GM21423 (cell line): Measurements from ENCODE around the gene CACNA1F.

Experiments
- ATAC-seq: cut with Tn5 transposase; IDR thresholded peaks from one replicate; pipeline ENCODE4 v1.9.1; 2021; ENCODE audit warnings: mild to moderate bottlenecking, moderate library complexity; ENCODE audit not compliant: unreplicated experiment

The CACNA1F gene

DNA sequence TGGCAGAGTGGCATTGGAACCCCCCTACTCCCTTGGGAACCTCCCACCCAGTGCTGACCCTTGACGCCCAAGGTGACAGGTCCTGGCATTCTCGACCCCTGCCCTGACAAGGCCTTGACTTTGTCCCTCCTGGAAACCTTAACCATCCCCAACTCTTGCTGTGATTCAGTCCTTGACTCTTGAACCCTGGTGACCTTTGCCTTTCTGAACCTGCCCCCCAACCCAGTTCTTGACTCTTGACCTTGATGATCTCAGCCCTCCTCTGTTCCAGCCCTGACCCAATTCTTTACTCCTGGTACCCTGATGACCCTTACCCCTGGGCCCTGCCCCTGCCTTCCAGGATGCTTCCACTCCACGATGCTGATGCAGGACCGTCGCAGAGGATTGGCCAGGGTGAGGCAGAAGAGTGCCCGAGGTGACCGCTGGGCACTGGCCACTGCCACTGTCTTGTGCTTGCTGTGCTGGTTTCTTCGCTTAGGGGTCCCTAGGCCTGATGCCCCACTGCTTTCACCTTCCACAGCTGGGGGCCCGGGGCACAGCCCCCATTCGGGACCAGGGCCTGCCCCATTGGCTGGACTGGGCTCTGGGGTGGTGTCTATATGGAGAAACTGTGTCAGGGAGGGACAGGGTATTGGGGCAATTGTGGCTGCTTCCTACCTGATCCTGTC is 1.7 kb downstream of the CACNA1F start:
- no peak for ATAC-seq

DNA sequence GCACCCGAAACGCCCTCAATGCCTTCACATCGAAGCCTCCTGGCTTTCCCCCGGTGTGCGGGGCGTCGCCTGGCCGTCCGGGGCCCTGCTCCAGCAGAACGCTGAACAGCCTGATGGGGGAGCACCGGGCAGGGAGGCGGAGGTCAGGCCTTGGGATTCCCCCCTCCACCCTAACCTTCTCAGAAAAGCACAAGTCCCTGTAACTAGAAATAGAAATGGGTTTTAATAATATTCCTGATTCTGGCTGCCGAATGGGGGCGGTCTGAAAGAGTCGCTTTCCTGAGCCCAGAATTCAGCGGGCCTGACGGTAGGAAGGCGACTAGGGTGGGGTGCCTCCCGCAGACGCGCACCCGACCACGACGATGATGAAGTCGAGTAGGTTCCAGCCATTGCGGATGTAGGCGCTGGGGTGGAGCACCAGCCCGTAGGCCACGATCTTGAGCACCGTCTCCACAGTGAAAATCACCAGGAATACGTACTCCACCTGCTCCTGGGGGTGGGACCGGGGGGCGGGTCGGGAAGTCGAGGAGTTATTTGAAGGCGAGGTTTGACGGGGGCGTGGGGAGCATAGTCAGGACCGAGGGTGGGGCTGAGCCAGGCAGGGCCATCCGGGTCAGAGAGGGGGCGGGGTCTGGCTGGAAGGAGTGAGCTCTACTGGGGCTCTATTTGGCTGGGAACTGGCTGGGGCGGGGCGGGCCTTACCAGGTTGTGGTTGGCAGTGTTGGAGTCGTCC is 2.5 kb downstream of the CACNA1F start:
- ATAC-seq = peak; percentile 64

DNA sequence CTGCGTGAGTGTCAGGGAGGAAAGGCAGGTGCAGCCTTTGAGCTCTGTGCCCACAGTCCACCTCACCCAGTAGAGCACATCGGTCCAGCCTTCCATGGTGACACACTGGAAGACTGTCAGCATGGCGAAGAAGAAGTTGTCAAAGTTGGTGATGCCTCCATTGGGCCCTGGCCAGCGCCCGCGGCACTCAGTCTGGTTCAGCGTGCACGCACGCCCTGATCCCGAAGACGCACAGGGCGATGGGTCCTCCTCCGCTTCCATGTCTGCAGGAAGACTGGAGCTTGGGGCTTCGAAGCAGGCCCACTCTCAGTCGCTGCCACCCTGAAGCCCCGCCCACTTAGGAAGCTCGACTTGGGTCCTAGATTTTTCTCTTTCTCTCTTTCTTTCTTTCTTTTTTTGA is 5.0 kb downstream of the CACNA1F start:
- no peak for ATAC-seq

DNA sequence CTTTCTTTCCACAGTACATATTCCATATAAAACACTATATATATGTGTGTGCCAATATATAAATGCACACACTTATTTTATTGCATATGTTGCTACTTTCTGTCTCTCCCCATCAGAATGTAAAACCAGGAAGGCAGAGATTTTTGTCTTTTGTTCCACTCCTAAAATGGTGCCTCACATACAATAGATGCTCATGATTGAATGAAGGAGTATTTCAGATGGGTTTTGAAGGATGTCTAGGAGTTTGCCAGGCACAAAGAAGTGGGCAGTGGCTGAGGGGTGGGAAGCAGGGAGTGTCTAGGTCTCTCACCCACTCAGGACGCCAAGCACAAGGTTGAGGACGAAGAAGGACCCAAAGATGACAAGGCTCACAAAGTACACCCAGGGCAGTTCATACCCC is 5.4 kb downstream of the CACNA1F start:
- ATAC-seq = no peak

DNA sequence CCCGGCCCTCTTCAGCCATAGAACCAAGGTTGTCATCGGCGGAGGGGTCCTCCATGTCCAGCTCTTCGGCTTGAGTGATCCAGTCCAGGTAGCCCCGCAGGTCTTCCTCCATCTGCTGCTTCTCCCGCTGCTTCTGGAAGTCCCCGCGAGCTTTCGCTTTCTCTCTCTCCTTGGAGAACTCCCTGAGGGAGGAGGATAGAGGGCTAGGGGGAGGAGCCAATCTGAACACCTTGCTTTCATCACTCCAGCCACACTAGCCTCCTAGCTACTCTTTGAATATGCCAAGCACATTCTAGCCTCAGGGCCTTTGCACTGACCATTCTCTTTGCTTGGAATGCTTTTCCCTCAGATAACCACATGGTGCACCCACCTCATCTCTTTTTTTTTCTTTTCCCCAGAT is 6.2 kb downstream of the CACNA1F start:
- ATAC-seq = no peak

DNA sequence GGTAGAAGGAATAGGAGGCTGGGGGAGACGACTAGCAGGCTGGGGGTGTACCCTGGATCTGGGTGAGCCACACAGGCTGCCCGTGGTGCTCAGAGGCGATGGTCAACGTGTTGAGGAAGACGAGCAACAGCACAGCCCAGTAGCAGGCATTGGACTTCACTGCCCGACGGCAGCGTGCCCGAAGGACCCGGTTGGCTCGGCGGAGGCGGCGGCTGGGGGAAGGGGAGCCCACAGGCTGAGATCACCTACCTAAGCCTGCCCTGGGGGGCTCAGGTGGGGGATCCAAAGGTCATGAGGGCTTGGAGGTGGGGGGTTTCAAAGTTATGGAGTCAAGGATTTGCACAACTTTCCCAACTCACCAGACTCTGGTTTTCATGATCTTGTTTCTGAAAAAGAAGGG is 7.3 kb downstream of the CACNA1F start:
- ATAC-seq = no peak

DNA sequence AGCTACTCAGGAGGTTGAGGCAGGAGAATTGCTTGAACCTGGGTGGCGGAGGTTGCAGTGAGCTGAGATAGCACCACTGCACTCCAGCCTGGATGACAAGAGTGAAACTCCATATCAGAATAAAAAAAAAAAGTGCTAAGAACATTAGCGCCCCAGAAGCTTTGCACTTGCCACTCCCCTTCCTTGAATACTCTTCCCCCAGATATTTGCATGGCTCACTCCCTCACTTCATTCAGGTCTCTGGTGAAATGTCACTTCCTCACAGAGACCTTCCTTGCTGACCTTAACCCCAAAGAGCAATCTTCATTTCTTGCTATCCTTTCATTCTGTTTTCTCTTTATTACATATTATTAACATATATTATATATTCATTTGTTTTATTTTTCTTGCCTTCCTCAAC is 11.3 kb downstream of the CACNA1F start:
- no peak for ATAC-seq

DNA sequence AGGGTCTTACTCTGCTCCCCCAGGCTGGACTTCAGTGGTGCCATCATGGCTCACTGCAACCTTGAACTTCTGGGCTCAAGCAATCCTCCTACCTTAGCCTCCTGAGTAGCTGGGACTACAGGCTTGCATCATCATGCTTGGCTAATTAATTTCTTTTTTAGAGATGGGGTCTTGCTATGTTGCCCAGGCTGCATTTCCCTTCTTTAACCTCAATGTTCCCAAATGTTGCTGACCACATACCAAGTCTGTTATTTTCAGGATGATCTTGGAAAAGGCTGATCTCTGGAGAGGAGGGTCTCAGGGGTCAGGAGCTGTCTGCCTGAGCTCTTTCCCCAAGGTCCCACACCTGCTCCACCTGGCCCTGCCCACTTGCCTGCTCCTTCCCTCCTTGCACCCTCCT is 13.0 kb downstream of the CACNA1F start:
- no peak for ATAC-seq

DNA sequence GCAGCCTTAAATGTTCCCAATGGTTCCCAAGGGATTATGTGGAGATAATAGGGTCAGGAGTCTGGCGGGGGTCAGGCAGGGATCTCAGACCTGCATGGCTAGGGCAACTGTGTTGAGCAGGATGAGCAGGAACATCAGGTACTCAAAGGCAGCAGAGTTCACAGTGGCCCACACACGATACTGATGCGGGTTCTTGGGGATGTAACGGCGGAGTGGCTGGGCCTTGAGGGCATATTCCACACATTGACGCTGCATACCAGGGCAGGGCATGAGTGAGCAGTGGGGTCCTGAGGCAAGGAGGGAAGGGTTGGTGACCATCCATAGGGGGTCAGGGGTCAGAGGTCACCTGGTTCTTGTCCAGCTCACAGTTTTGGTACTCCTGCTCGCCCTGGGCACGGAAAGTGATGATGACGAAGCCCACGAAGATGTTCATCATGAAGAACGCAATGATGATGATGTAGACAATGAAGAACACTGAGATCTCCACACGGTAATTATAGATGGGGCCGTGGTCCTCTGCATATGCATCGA is 18.1 kb downstream of the CACNA1F start:
- no peak for ATAC-seq

- ATAC-seq = no peak
Observed at GRCh38 chrX:49214416-49214815, 18.7 kb downstream of the CACNA1F start.

GRCh38 chrX:49212861-49213260 is 20.3 kb downstream of the CACNA1F start:
- no peak for ATAC-seq

DNA sequence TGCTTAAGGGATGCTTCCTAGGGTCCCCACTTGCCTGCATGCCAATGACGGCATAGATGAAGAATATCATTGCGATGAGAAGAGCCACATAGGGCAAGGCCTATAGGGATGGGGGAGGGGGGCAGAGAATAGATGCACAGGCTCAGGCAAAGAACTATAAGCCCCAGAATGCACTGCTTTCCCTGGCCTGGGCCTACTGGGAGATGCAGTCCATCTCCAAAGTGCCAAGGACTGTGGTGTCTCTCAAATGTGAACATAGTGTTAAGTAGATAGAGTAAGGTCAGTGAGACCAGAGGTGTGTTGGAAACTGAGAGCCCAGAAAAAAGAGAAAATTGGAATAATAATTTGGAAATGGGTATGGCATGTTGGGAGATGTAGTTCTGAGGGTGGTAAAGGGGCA is 20.9 kb downstream of the CACNA1F start:
- no peak for ATAC-seq

- ATAC-seq = no peak
Observed at GRCh38 chrX:49211074-49211473, 22.1 kb downstream of the CACNA1F start.

DNA sequence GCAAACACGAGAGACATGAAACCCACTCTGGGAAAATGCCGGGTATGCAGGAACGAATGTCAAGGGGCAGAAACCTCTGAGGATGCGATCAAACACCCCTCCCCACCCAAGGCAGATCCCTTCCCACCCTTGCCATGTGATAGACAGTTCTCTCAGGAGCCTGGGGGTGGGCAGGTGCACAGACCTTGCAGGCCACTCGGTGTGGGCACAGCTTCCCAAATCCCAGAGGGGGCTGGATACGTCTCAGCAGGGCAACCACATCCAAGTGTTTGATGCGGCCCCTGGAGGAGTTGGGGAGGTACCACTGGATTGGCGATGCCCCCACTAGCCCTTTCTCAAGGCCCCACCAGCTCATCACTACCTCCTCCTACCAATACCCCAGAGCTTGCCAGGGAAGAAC is 22.7 kb downstream of the CACNA1F start:
- ATAC-seq = no peak

- ATAC-seq = no peak
Observed at GRCh38 chrX:49209434-49210251, 23.5 kb downstream of the CACNA1F start.

DNA sequence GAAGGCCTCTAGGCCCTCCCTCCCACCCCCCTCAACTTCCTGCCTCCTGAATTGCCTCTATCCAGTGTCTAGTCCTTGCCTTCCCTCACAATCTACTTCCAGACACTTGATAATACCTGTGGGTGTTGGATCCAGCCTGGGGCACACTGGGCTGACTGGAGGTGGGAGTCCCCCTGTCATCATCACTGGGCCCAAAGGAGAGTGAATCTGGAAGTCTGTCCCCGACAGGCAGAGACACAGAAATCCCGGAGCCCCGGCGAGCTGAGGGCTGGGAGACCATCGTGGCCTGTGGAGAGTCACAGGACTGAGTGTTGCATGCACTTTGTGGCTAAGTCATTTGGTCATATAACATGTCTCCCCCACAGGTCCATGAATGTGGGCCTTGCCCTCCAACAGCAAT is 24.7 kb downstream of the CACNA1F start:
- ATAC-seq = no peak

- ATAC-seq = no peak
Observed at GRCh38 chrX:49206543-49206942, 26.6 kb downstream of the CACNA1F start.

- ATAC-seq = no peak
Observed at GRCh38 chrX:49205443-49205842, 27.7 kb downstream of the CACNA1F start.

DNA sequence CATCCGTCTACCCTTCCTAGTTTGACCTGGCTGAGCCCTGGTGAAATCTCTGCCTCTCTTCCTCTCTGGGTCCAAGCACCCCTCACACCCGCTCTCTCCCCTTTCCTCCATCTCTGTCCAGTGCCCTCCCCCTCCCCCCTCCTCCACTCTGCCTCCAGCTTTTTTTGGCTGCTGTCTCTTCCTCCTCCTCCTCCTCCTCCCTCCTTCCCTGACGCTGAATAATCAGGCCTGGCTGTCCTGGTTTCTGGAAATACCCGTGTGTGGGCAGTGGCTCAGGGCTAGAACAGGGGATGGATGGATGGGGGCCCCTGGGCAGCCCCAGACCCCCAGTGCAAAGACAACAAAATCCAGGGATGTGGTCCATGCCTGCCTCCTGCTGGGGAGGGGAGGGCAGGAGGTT is 28.4 kb downstream of the CACNA1F start:
- ATAC-seq = no peak

GRCh38 chrX:49204017-49204416 is 29.1 kb downstream of the CACNA1F start:
- ATAC-seq = no peak

GRCh38 chrX:49203536-49203935 is 29.6 kb downstream of the CACNA1F start:
- ATAC-seq = no peak

GRCh38 chrX:49202022-49202421 is 31.1 kb downstream of the CACNA1F start:
- ATAC-seq = no peak
